NCI-H510A (cell line): Measurements from ENCODE around the gene SPATA2L.
"Not testable (repeated sequence)": the region's sequence is repeated elsewhere in the genome, so short reads cannot be mapped to it uniquely, and the experiment has no call there.

Source experiments
- DNase-seq: peaks from one replicate; lab custom pipeline; 2025; lab: John Stamatoyannopoulos, UW

The SPATA2L gene

DNA sequence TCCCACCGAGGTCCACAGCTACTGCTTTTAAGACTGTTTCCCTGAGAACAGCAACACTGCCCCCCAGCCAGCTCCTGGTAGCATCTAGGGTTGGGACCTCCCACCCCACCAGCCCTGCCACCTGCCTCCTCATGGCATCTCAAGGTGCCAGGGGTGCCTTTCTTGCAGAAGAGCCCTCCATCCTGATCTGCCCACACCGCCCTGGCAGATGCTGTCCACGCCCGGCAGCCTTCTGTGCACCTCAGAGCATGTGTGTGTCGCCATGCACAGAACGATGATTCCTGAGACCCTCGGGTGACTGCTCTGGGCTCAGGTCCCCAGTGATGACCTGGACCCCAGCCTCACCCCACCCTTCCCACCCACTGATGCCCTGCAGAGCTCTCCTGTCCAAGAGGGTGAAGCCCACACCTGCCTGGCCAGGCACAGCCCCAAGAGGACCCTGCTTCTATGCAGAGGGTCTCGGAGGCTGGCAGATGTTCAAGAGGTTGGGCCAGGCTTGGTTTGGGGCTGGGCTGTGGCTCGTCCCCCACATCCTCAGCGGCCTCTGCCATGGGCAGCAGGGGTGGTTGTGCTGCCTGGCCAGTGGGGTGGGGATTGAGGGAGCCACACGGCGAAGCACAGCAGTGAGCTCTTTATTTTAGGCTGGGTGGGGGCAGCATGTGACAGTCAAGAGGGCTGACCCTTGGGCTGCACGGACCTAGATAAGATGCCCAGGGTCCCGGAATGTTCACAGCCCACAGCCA is 5.2 kb upstream of the SPATA2L start:
- DNase-seq, result no peak

- no peak for DNase-seq
Measured at GRCh38 chr16:89705006-89705405, 3.5 kb upstream of the SPATA2L start.

DNA sequence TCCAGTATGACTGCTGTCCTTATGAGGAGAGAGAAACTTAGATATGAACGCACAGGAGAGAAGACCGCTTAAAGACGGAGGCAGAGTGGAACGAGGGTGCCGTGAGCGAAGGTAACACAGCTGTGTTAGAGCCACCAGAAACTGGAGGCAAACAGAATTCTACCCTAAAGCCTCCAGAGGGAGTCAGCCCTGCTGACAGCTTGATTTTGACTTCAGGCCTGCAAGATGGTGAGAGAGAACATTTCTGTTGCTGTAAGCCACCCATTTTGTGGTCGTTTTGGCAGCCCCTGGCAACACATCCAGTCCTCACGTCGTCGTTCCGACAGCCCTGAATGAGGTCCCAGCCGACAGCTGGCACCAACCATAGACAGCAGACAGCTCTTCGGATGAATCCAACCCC is 2.8 kb upstream of the SPATA2L start:
- DNase-seq, result no peak

- DNase-seq, result peak; percentile 32
Measured at GRCh38 chr16:89700649-89701424, 668 bp downstream of the SPATA2L start.

DNA sequence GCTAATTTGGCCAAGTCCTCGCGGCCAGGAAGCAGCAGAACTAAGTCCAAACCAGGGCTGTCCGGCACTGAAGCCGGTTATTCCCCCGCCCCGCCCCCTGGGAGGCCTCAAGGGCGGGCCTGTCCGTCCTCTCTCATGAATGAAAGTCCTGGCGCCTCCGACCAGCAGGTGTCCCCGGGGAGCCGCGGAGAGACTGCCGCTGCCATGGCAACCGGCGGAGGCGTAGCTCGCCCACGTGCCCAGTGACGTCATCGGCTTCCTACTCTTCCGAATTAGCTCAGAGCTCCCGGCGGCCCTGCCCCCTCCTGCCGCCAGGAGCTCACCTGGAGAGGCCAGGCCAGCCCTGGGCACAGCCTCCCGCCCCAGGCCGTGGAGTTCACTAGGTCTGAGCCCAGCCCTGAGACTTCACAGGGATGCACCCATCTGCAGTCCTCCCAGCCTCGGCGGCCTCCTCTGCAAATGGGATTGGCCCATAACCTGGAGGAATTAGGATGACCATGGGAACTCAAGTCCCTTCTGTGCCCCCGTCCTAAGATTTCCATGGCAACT is 1.3 kb downstream of the SPATA2L start:
- DNase-seq, result peak; percentile 97

DNA sequence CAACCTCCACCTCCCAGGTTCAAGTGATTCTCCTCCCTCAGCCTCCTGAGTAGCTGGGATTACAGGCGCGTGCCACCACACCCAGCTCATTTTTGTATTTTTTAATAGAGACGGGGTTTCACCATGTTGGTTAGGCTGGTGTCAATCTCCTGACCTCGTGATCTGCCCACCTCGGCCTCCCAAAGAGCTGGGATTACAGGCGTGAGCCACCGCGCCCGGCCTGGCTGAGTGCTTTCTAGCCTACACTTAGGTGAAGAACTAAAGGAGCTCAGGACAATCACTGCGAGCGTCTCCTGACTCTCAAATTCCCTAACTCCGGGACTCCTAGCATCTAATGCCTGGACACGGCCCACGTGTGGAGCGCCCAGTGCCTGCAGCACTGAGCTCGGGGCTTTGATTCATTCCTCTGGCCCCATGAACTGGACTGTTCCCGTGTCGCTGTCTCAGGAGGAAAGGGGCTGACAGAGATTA is 1.8 kb downstream of the SPATA2L start:
- not testable (repeated sequence) for DNase-seq

DNA sequence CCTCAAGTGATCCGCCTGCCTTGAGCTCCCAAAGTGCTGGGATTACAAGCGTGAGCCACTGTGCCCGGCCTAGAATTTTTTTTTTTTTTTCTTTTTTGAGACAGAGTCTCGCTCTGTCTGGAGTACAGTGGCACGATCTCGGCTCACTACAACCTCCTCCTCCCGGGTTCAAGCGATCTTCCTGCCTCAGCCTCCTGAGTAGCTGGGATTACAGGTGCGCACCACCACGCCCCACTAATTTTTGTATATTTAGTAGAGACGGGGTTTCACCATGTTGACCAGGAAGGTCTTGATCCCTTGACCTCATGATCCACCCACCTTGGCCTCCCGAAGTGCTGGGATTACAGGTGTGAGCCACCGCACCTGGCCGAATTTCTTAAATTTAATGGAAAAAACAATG is 2.8 kb downstream of the SPATA2L start:
- DNase-seq, result not testable (repeated sequence)

GRCh38 chr16:89697616-89698331 is 3.7 kb downstream of the SPATA2L start:
- DNase-seq, result no peak

- DNase-seq, result no peak
Measured at GRCh38 chr16:89697161-89697615, 4.3 kb downstream of the SPATA2L start.

DNA sequence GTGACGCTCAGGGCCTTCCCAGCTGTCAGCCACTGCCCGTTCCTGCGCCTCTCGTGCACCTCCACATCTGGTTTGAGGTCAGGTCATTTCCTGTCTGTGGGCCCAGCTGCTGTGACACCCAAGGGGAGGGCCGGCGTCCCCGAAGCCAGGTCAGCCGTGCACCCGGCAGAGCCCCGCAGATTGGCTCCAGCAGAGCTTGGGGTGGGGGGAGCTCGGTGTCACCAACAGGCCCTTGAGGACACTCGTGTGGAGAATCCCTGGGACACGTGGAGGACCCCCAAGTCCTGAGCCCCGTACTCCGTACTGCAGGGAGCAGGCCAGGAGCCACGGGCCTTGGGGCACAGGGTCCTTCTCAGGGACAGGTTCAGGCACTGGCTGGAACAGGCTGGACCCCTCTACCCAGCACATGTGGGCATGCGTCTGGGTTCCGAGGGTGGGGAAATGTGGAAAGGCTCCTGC is 4.8 kb downstream of the SPATA2L start:
- no peak for DNase-seq

DNA sequence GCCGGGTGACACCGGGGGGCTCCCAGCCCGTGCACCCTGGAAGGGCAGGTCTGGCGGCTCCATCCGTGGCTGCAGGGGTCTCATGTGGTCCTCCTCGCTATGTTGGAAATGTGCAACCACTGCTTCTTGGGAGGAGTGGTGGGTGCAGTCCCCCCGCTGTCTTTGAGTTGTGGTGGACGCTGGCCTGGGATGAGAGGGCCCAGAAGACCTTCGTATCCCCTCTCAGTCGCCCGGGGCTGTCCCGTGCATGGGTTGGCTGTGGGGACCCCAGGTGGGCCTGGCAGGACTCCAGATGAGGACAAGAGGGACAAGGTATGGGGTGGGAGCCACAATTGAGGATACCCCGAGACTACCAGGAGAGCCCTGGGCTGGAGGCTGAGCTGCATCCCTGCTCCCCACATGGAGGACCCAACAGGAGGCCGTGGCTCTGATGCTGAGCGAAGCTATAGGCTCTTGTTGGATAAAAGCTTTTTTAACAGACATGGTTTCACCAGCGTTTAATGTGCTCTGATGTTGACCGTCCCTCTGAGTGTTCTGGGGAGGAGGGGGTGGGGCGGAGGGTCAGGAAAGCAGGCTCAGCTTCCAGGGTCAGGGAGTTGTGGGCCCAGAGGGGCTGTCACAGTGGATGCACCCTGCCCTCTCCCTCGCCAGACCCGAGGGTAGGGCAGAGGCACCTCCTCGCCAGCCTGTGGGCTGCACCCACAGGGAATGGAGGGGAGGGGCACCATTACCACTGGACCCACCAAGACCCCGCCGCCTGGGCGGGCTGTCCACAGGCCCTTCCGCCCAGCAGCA is 5.4 kb downstream of the SPATA2L start:
- no peak for DNase-seq

DNA sequence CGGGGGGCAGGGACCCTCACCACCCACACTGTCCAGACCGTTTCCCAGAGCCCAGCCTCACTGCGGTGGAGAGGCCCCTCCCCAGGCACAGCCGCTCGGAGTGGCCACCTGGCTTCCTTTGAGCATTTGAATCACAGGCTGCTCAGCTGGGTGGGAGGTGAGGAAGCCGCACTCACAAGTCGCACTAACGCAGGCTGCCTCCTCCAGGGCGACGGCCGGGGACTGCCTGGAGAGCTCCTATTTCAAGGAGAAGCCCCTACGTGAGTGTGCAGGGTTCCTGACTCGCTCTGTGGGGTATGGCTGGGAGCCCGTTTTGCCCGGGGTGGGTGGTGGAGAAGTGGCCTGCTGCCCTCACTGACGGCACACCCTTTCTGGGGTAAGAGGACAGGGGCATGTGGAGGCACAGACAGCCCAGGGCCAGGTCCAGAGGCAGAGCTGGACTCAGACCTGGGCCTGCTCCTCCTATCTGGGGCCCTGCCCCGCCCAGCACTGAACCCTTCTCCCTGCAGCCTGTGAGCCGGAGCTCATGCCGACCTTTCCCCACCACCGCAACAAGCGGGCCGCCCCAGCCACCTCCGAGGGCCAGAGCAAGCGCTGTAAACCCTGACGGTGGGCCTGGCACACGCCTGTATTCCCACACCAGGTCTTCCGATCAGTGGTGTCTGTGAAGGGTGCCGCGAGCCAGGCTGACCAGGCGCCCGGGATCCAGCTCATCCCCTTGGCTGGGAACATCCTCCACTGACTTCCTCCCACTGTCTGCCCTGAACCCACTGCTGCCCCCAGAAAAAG is 6.2 kb downstream of the SPATA2L start:
- no peak for DNase-seq

- not testable (repeated sequence) for DNase-seq
Measured at GRCh38 chr16:89694784-89695085, 6.8 kb downstream of the SPATA2L start.

DNA sequence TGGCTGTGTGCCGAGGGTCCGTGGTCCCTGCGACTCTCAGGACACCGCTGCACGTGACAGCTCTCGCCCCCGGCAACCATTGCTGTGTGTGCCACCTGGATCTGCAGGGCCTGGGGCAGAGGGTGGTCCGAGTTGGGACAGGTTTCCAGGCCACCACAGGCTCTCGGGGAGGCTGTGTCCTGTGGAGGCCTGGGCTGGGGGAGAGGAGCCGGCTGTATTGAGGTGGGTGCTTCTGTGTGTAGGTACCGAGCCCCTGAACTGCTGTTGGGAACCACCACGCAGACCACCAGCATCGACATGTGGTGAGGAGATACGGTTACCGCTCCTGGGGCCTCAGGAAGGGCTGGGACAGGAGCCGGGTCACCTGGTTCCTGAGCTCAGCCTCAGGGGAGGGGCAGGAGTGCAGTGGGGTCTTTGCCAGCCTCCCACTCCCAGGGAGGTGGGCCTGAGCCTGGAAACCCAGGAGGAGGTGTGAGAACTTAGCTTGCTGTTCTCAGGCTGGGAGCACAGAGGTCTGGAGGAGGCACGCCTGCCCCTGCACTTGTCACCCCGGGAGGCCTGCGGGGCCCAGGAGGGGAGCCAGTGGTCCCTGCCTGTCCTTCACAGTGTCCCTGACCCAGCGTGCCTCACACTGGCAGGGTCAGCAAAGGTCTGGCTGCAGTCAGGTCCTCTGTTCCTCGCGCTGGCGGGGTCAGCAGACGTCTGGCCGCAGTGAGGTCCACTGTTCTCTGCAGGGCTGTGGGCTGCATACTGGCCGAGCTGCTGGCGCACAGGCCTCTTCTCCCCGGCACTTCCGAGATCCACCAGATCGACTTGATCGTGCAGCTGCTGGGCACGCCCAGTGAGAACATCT is 7.3 kb downstream of the SPATA2L start:
- DNase-seq, result no peak

DNA sequence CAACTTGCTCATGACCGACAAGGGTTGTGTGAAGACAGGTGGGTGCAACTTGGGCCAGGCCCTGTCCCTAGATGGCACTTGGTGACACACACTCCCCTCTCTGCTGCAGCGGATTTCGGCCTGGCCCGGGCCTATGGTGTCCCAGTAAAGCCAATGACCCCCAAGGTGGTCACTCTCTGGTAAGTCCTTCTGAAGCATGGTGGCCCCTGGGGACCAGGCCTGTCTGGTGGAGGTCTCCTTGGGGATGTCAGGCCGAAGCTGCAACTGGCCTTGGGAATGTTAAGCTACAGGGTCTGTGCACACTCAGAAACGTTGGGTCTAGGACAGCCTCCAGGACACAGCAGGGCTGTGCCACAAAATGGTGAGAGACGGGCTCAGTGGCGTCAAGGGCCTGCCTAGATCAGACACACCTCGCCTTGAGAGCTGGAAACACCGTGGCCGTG is 8.2 kb downstream of the SPATA2L start:
- no peak for DNase-seq

DNA sequence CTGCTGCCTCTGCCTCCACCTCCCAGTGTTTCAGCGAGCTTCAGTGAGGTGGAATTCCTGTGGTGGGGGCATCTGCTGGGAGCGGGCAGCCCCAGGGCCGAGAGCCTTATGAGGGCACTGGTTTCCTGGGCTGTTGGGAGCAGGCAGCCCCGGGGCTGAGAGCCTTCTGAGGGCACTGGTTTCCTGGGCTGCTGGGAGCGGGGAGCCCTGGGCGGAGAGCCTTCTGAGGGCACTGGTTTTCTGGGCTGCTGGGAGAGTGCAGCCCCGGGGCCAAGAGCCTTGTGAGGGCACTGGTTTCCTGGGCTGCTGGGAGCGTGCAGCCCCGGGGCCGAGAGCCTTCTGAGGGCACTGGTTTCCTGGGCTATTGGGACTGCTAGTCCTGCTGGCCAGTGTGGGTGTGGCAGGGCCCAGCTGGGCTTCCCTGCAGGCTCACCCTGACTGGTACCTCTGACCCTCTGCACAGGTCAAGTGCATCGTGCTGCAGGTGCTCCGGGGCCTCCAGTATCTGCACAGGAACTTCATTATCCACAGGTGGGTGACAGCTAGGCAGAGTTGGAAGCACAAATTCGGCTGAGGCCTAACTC is 9.4 kb downstream of the SPATA2L start:
- no peak for DNase-seq

DNA sequence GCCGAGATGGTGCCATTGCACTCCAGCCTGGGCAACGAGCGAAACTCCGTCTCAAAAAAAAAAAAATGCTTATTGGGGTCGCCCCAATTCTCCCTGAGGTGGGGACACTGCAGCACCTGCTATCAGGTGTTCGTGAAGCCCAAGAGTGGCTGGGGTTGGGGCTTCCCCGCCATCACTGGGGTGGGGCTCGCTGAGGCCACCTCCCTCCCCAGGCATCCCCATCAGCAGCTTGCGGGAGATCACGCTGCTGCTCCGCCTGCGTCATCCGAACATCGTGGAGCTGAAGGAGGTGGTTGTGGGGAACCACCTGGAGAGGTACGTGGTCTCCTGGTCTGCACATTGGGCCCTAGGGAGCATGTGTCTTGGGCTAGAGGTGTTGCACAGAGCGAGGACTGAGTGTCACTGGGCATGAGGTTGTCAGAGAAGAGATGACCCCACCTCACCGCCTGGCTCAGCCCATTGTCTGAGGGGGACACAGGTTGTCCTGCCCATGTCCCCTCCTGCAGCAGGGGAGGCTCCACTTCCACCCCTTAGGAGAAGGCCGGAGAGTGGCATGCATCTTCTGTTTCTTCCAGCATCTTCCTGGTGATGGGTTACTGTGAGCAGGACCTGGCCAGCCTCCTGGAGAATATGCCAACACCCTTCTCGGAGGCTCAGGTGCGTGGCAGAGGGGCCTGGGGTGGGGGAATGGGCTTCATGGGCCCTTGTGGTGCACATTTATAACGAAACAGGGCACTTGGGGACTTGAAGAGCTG is 10.1 kb downstream of the SPATA2L start:
- DNase-seq, result no peak

- DNase-seq, result no peak
Measured at GRCh38 chr16:89690392-89690901, 11.1 kb downstream of the SPATA2L start.
